ENCODE measurements around the gene TMEM117.

- TF ChIP-seq CTCF (IDR thresholded peaks at IDR 0.05): no peak
- no peak for TF ChIP-seq POLR2A (IDR thresholded peaks at IDR 0.05)
Observed at GRCh38 chr12:43982544-43982943, 146.7 kb downstream of the TMEM117 start.
